Measurements from ENCODE around the gene ATP8A1.

The ATP8A1 gene

DNA sequence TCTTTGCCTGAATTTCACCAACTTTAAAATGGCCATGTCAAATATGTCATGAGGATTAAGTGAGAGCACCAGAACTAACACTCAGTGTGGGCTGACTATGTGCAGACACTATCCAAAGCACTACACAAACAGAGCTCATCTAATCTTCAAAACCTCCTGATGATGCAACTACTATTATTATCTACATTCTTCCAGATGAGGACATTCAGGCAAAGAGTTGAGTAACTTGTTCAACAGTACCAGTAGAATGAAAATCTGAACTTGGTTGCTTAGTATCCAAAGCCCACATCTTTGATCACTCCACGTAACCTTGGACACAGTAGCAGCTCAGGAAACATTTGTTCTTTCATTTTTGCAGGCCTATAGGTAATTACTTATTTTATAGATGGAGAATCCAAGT lies 90.1 kb downstream of the ATP8A1 start:
- no peak for DNase-seq

GRCh38 chr4:42562016-42562415 lies 94.9 kb downstream of the ATP8A1 start:
- no peak for DNase-seq

DNA sequence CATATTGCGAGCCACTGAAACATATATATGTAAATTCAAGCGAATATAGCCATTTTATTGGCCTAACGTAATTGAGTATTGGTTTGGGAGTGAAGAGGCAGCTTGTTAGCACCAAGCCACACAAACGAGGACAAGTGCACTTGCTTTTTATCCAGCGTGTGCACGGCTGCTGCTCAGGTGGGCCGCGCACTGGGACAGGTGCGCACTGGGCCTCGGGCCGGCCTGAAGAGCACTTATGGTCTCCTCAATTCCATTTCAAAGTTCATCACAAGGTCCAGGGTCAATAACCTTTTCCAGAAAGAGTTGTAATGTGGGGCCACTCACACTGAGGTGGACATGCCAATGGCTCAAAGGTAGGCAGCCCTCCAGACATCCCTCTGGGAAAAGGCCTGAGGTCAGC lies 95.9 kb downstream of the ATP8A1 start:
- DNase-seq: no peak

DNA sequence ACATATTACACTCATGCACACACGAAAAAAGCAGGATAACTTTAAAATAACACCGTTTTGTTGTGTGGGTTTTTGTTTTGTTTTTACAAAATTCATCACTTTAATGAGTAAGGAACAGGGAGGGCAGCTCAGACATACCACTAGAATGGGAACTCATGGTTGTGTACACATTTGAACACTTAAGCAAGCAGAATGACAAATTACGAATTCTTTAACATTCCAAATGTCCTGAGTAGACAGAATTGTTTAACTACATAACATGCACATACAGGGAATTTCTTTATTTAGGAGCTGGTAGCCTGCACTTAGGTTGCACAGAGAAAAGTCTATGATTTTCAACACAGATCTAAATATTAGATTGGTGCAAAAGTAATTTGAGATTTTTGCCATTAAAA lies 96.4 kb downstream of the ATP8A1 start:
- no peak for DNase-seq

GRCh38 chr4:42558156-42558555 lies 98.7 kb downstream of the ATP8A1 start:
- no peak for DNase-seq

DNA sequence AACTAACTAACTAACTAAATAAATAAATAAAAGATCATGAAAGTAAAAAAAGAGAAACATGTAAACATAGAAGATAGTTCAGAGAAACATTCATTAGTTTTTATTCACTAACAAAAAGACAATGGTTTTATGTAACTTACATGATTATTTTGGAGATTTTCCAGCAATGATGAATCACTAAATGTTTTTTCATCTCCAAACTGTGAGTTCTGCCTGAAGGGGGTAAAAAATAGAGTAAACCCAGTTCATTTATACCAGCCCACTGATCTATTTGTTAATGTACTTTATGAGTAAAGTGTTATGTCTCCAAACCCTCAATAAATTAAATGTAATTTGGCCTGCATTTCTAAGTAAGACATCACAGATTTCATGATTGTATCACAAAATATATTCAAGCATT lies 101.1 kb downstream of the ATP8A1 start:
- no peak for DNase-seq

DNA sequence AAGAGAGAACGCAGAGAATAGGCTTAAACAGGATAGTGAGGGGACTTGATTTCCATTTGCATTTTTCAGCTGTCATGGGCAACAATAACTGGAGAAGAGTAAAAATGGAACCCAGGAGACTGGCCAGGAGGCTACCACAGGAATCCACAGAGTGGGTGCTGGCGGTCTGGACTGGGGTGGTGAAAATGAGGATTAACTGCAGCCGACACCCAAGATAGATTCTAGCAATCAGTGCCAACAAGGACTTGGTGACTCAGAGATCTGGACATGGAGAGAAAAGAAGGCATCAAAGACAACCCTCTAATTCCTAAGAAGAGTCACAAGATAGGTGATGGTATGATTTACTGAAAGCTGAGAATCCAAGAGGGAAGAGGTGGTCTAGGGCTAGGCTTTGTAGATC lies 102.8 kb downstream of the ATP8A1 start:
- no peak for DNase-seq

GRCh38 chr4:42549896-42550295 lies 107.0 kb downstream of the ATP8A1 start:
- DNase-seq: no peak

DNA sequence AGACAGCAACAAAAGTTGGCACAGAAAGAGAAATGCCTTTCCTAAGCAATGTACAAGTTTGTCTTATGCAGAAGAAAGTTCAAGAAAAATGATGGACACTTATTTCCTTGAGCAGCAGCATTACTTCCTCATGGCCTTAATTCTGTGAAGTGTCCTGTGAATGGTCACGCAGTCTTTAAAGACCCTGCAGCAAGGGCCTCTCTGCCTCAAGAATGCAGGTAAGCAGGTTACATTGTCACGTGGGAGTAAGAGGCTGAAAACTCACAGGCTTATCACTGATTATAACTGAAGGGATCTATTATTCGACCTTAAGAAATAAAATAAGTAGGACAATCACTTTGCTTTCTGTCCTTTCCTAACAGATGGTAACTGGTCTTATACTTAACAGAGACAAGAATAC lies 109.1 kb downstream of the ATP8A1 start:
- DNase-seq: no peak

- no peak for DNase-seq
These were observed 113.1 kb downstream of the ATP8A1 start for GRCh38 chr4:42543762-42544161.

DNA sequence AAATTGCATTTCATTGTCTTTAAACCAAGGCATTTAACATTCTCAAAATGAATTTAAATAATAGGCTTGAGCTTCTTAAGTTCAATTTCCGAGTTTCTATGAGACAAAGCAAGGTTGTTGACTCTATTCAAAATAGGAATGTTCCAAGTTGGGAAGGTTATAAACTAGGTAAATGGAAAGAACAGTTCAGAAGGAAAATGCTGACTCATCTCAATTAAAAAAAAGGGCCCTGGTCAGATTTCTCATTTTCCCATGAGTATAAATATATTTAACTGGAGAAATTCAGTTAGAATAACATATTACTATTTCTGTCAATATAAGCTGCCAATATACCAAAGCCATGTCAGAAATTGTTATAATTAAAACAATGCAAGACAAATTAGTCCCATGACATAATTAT lies 113.8 kb downstream of the ATP8A1 start:
- no peak for DNase-seq

DNA sequence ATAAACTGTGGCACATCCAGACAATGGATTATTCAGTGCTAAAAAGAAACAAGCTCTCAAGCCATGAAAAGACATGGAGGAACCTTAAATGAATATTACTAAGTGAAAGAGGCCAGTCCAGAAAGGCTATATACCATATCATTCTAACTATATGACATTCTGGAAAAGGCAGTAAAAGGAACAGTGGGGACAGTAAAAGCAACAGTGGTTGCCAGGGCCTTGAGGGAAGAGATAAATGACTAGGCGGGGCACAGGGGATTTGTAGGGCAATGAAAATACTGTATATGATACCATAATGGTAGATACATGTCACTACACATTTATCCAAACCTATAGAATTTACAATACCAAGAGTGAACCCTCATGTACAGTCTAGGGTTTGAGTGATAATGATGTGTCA lies 115.3 kb downstream of the ATP8A1 start:
- no peak for DNase-seq

GRCh38 chr4:42533042-42533441 lies 123.9 kb downstream of the ATP8A1 start:
- no peak for DNase-seq

- no peak for DNase-seq
These were observed 125.4 kb downstream of the ATP8A1 start for GRCh38 chr4:42531341-42532030.

DNA sequence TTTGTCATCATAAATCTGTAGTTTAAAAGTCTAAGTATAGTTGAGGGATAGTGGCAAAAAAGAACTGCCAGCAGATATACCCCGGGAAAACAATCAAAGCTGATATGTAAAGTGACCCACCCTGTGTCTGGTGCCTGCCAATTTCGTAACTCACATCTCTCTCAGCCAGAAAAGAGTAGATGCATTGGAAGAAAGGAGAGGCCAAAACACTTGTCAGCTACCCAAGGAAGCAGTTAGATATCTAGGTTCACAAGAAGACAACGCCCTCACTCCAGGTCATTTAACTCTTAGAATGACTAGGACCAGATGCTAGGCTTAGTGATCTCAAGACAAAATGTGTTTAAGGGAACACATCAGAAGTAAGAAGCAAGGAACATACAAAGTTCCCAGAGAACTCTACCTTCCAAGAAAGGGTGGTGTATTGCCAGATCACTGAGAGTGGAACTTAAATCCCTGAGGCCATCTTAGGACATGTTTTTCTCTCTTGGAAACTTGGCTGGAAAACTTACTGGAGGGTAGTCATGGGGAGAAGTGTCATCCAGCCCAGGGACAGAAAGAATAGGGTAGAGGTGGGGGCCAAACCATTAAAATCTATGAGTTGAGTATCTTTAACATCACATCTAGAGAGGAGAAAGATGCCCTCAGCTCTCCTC lies 133.7 kb downstream of the ATP8A1 start:
- DNase-seq: no peak

DNA sequence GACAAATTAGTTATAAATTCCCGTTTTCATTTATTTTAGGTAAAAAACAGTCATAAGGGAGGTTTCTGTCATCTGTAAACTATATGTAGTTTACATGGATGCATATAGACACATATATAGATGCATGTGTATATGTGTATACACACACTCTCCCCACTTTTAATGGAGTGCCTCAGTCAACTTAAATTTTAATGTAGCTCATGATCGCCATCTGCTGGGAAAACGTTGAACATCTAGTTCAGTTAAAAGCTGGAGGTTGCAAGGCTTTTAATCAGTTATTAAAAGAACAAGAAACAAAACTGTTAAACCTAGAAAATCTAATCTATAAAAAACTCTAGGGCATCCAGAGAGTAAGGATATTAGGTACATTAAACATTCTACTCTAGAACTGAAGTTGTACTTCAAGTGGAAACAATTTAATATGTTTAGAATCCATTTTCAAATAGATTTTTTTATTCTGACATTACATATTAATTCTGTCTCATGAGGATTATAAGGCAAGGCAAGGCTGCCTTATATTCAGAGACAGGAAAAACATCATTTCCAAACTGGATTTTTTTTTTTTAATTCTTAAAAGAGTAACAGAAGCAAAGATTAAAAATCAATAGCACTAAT lies 137.0 kb downstream of the ATP8A1 start:
- no peak for DNase-seq

GRCh38 chr4:42515156-42515884 lies 141.6 kb downstream of the ATP8A1 start:
- no peak for DNase-seq

- no peak for DNase-seq
These were observed 143.0 kb downstream of the ATP8A1 start for GRCh38 chr4:42513748-42514492.

DNA sequence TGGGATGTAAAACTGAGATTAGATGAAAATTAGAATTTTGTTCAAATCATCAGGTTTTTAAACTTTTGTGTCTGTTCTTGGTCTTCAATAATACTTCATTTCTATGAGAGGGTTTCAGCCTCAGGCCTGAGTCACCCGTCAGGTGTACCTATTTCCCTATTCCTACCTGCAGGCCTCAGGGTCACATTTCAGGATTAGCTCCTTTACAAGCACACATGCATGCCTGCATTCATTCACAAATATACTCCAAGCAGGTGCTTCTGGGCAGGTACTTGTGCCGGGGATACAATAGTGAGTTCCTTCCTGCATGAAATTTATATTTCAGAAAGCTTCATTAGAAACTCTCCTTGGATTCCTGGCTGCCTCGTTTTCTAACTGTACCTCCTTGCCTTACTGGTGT lies 144.7 kb downstream of the ATP8A1 start:
- no peak for DNase-seq

GRCh38 chr4:42510225-42510624 lies 146.7 kb downstream of the ATP8A1 start:
- DNase-seq: no peak

- no peak for DNase-seq
These were observed 155.1 kb downstream of the ATP8A1 start for GRCh38 chr4:42501624-42502401.

DNA sequence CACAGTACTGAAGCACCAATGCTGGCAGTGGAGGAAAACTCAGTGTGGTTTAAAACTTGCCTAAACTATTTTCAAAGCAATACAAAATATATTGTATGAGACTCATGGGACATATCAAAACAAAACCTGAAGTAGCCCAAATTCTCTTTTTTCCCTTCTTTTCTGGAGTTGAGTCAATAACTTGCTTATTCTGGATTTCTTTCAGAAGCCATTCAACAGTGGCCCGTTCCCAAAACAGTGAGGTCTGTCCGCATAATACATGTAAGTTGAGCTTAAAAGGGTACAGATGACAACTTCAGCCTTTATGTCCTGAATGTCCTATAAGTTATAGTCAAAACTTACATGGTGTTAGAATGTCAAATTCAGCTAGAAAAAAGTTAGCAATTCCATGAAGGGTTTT lies 158.9 kb downstream of the ATP8A1 start:
- no peak for DNase-seq

All from effector CD8-positive, alpha-beta T cell (primary cell).